Measurements from ENCODE around the gene TNFSF10. TPM values are rescaled to one million over a fixed set of nuclear protein-coding genes. Genes with fewer than 3 reads are reported as not detected.

Gene TNFSF10
- total RNA-seq, 1 experiment from 2014 or later, result 2.2 TPM

GRCh38 chr3:172537507-172538158, 14.4 kb upstream of the TNFSF10 start:
- TF ChIP-seq REST (IDR thresholded peaks at IDR 0.05; ENCODE audit: insufficient read depth in 1 of 2, low read depth in 2 of 2, low read length in 1 of 2), result no peak
- no peak for TF ChIP-seq SIN3A (IDR thresholded peaks at IDR 0.05; ENCODE audit: borderline replicate concordance, insufficient read depth, low read depth, low read length)
- TF ChIP-seq TCF7L2 (IDR thresholded peaks at IDR 0.05; ENCODE audit: low read depth, low read length), result no peak
- no peaks in the 10 kb centered on the region for H3K9me3 ChIP-seq (ENCODE audit: control insufficient read depth, insufficient read depth, low read depth, low read length)
- CTCF ChIA-PET, result no interaction called here
- in situ Hi-C loops (cut with HindIII; ENCODE audit: low pct_unique_long_range_greater_than_20kb, low sequenced_read_pairs), result no loop called here
- H3K27me3 ChIP-seq (ENCODE audit: control insufficient read depth, insufficient read depth, low read length), result no peaks in the 10 kb centered on the region
- H3K36me3 ChIP-seq (ENCODE audit: control insufficient read depth, insufficient read depth, low read length), result no peaks in the 10 kb centered on the region
- intact Hi-C loops (cut with micrococcal nuclease; ENCODE audit: unreplicated experiment), result no loop called here
- no TSS peak for BruUV-seq (replicated peaks)
- H3K4me3 ChIP-seq (ENCODE audit: low read depth in 2 of 2, low read length in 2 of 2), result no peak overlapping the region
- no peak overlapping the region for H3K27ac ChIP-seq (ENCODE audit: low read length)
- DNase-seq (ENCODE audit: low read depth, low spot score), result no peak
- POLR2A ChIA-PET, result no interaction called here
- H3K4me1 ChIP-seq (ENCODE audit: control insufficient read depth, insufficient read depth, low read length), result no peaks in the 10 kb centered on the region
- no peak for ATAC-seq

GRCh38 chr3:172536993-172537419, 13.8 kb upstream of the TNFSF10 start:
- Histone ChIP-seq H3K36me3 (ENCODE audit: control insufficient read depth, insufficient read depth, low read length) (no peaks in the 10 kb centered on the region), H3K9me3 (ENCODE audit: control insufficient read depth, insufficient read depth, low read depth, low read length) (no peaks in the 10 kb centered on the region), H3K4me3 (ENCODE audit: low read depth in 2 of 2, low read length in 2 of 2) (no peak overlapping the region), H3K4me1 (ENCODE audit: control insufficient read depth, insufficient read depth, low read length) (no peaks in the 10 kb centered on the region), H3K27me3 (ENCODE audit: control insufficient read depth, insufficient read depth, low read length) (no peaks in the 10 kb centered on the region), H3K27ac (ENCODE audit: low read length) (no peak overlapping the region)
- no peak for DNase-seq (ENCODE audit: low read depth, low spot score)
- no peak for TF ChIP-seq REST (IDR thresholded peaks at IDR 0.05; ENCODE audit: insufficient read depth in 1 of 2, low read depth in 2 of 2, low read length in 1 of 2)
- TF ChIP-seq POLR2AphosphoS5 (IDR thresholded peaks at IDR 0.05; ENCODE audit: low read depth, low read length), result no peak
- TF ChIP-seq CTCF (IDR thresholded peaks at IDR 0.05), result no peak
- TF ChIP-seq SIN3A (IDR thresholded peaks at IDR 0.05; ENCODE audit: borderline replicate concordance, insufficient read depth, low read depth, low read length), result no peak
- no peak for TF ChIP-seq TCF7L2 (IDR thresholded peaks at IDR 0.05; ENCODE audit: low read depth, low read length)
- BruUV-seq (replicated peaks), result no TSS peak
- in situ Hi-C loops (cut with HindIII; ENCODE audit: low pct_unique_long_range_greater_than_20kb, low sequenced_read_pairs), result no loop called here
- ATAC-seq, result no peak
- CTCF ChIA-PET, result no interaction called here
- intact Hi-C loops (cut with micrococcal nuclease; ENCODE audit: unreplicated experiment), result no loop called here
- POLR2A ChIA-PET, result no interaction called here

Data from Panc1 (cell line).